SK-N-SH (cell line): ENCODE data around the gene TLNRD1.

Source experiments
- CTCF ChIP-seq: fragments of 200-600 bp; sonication (generic); IDR thresholded peaks from 2 replicates; pipeline ENCODE4 v1.6.1; 2017; ENCODE audit warnings: antibody characterized with exemption, mild to moderate bottlenecking, moderate library complexity
- RFX5 ChIP-seq: IDR thresholded peaks from 2 replicates; pipeline ENCODE4 v1.6.1; 2012; ENCODE audit warnings: mild to moderate bottlenecking, improper control_type of control experiment, low read length
- TF ChIP-seq, protein P1 (sequence below): IDR thresholded peaks from 2 replicates; pipeline ENCODE4 v1.4.0; 2012; ENCODE audit warnings: low read depth, borderline replicate concordance

GRCh38 chr15:81052046-81052445 is 51.3 kb downstream of the TLNRD1 start:
- TF ChIP-seq CTCF = no peak
- no peak for TF ChIP-seq RFX5
- TF ChIP-seq, protein P1, sequence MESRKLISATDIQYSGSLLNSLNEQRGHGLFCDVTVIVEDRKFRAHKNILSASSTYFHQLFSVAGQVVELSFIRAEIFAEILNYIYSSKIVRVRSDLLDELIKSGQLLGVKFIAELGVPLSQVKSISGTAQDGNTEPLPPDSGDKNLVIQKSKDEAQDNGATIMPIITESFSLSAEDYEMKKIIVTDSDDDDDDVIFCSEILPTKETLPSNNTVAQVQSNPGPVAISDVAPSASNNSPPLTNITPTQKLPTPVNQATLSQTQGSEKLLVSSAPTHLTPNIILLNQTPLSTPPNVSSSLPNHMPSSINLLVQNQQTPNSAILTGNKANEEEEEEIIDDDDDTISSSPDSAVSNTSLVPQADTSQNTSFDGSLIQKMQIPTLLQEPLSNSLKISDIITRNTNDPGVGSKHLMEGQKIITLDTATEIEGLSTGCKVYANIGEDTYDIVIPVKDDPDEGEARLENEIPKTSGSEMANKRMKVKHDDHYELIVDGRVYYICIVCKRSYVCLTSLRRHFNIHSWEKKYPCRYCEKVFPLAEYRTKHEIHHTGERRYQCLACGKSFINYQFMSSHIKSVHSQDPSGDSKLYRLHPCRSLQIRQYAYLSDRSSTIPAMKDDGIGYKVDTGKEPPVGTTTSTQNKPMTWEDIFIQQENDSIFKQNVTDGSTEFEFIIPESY = no peak
